ENCODE measurements around the gene GGA2. TPM values are rescaled to one million over a fixed set of nuclear protein-coding genes. Genes with fewer than 3 reads are reported as not detected.

Gene GGA2
- total RNA-seq, 4 donors from 2014 or later, result 13.8 to 254 (median 54.7) TPM

- H3K27ac ChIP-seq, result no peak overlapping the region
- H3K36me3 ChIP-seq, result peaks cover 0 to 52% (median 0%) of the 10 kb centered on the region in 3 donors
- peaks cover 0 to 26% (median 4%) of the 10 kb centered on the region in 4 donors for H3K4me1 ChIP-seq
These were observed 14.6 kb downstream of the GGA2 start for GRCh38 chr16:23495671-23496070.

DNA sequence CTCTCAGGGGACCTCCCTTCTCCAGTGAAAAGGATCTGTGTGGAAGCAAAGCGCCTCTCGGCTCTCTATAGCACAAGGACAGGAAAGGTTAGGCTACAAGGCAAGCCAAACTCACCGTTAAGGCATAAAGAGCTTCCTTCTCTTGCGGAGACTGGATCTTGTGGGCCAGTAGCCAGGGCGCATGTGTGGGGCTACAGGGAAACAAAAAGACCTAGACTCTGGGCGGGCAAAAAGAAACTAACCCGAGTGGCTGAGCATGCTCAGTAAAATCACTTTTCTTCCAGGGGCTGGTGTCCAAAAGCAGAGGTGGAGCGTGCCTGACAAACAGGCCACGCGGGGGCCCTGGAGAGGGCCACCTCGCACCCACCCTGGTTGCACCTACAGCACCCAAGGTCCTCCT, 16.1 kb downstream of the GGA2 start:
- peaks cover 0 to 67% (median 0%) of the 10 kb centered on the region in 3 donors for H3K36me3 ChIP-seq

More at GRCh38 chr16:23495671-23496070, 14.6 kb downstream of the GGA2 start:
- TF ChIP-seq CTCF (IDR thresholded peaks at IDR 0.05) (no peak), POLR2A (IDR thresholded peaks at IDR 0.05) (no peak)
- H3K27me3 ChIP-seq, result no peaks in the 10 kb centered on the region
- DNase-seq, result no peak
- no peak overlapping the region for H3K4me3 ChIP-seq
- no peaks in the 10 kb centered on the region for H3K9me3 ChIP-seq

GRCh38 chr16:23491490-23492391, 18.6 kb downstream of the GGA2 start:
- Histone ChIP-seq H3K36me3 (peaks cover 0 to 91% (median 0%) of the 10 kb centered on the region in 3 donors), H3K4me1 (peaks cover 0 to 3% (median under 1%) of the 10 kb centered on the region in 4 donors), H3K4me3 (no peak overlapping the region), H3K9me3 (no peaks in the 10 kb centered on the region), H3K27me3 (no peaks in the 10 kb centered on the region), H3K27ac (no peak overlapping the region)
- TF ChIP-seq POLR2A (IDR thresholded peaks at IDR 0.05), result no peak
- TF ChIP-seq CTCF (IDR thresholded peaks at IDR 0.05), result no peak
- DNase-seq, result no peak

More for the DNA sequence above, 16.1 kb downstream of the GGA2 start:
- Histone ChIP-seq H3K4me1 (peaks cover 0 to 20% (median 4%) of the 10 kb centered on the region in 4 donors), H3K27ac (no peak overlapping the region), H3K27me3 (no peaks in the 10 kb centered on the region), H3K9me3 (no peaks in the 10 kb centered on the region), H3K4me3 (no peak overlapping the region)
- DNase-seq, result no peak
- TF ChIP-seq CTCF (IDR thresholded peaks at IDR 0.05) (no peak), POLR2A (IDR thresholded peaks at IDR 0.05) (no peak)

DNA sequence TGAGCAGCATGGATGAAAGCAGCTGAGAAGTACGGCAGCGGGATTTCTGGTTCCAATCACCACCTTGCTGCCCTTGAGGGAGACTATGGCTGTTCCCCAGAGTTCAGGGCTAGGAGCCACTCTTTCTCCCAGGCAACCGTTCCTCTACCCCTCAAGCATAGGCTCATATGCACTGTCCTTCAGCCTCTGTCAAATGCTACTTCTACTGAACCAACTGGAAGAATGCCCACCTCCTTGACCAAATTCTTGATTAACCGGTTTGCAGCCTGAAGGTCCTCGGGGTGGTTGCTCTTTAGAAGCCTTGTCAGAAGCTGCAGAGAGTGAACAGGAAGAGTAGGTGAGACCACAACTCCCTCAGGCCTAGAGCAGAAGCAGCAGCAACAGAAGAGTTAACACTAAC, 23.8 kb downstream of the GGA2 start:
- no peak overlapping the region for H3K4me3 ChIP-seq
- H3K27me3 ChIP-seq, result no peaks in the 10 kb centered on the region
- no peaks in the 10 kb centered on the region for H3K4me1 ChIP-seq
- TF ChIP-seq CTCF (IDR thresholded peaks at IDR 0.05), result no peak
- no peak for TF ChIP-seq POLR2A (IDR thresholded peaks at IDR 0.05)
- H3K36me3 ChIP-seq, result peaks cover 0 to 100% (median 0%) of the 10 kb centered on the region in 3 donors
- no peaks in the 10 kb centered on the region for H3K9me3 ChIP-seq
- no peak overlapping the region for H3K27ac ChIP-seq
- no peak for DNase-seq

DNA sequence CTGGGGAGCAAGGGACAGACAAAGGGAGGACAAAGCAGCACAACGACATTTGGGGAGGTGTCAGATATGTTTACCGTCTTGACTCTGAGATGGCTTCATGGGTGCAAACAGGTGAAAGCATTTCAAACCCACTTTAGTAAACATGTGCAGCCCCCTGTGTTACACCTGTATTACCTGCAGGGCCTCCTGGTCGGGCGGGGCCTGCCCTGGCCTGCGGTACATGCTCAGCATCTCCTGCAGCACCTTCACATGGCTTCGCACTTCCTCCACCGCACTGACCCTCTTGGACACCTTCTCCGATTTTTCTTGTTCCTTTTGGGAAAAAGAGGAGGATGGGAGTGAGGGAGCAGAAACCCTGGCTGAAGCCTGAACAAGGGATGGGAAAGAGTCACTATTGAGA, 24.5 kb downstream of the GGA2 start:
- TF ChIP-seq CTCF (IDR thresholded peaks at IDR 0.05) (no peak), POLR2A (IDR thresholded peaks at IDR 0.05) (no peak)
- Histone ChIP-seq H3K36me3 (peaks cover 0 to 100% (median 0%) of the 10 kb centered on the region in 3 donors), H3K4me1 (no peaks in the 10 kb centered on the region), H3K27ac (no peak overlapping the region), H3K9me3 (no peaks in the 10 kb centered on the region), H3K27me3 (no peaks in the 10 kb centered on the region), H3K4me3 (no peak overlapping the region)
- no peak for DNase-seq
